BLaER1 treated with 17β-estradiol and CSF1 and Interleukin-3, amounts not matched to agents 10 nM and 100 nM (cell line): Measurements from ENCODE around the gene FAM174B.

ENCODE experiments used
- H3K27ac ChIP-seq, 11 experiments: shearing (Covaris generic); formaldehyde crosslinking; 2 replicates each; pipeline ENCODE4 v1.8.1; 2022
- H3K27me3 ChIP-seq, 11 experiments: shearing (Covaris generic); formaldehyde crosslinking; 2 replicates each; pipeline ENCODE4 v1.8.1; 2022
- H3K36me3 ChIP-seq, 11 experiments: shearing (Covaris generic); formaldehyde crosslinking; 2 replicates each; pipeline ENCODE4 v1.8.1; 2022
- H3K4me1 ChIP-seq, 10 experiments: shearing (Covaris generic); formaldehyde crosslinking; 2 replicates each; pipeline ENCODE4 v1.8.1; 2022
- H3K4me2 ChIP-seq, 11 experiments: shearing (Covaris generic); formaldehyde crosslinking; 2 replicates each; pipeline ENCODE4 v1.8.1; 2022
- H3K4me3 ChIP-seq, 10 experiments: shearing (Covaris generic); formaldehyde crosslinking; 2 replicates each; pipeline ENCODE4 v1.8.1; 2022
- H3K9ac ChIP-seq, 11 experiments: shearing (Covaris generic); formaldehyde crosslinking; 2 replicates each; pipeline ENCODE4 v1.8.1; 2022
- H3K9me3 ChIP-seq, 11 experiments: shearing (Covaris generic); formaldehyde crosslinking; replicated peaks in 1 of 11; 2 replicates each; pipeline ENCODE4 v1.8.1; 2022
- H4K20me1 ChIP-seq, 11 experiments: shearing (Covaris generic); formaldehyde crosslinking; 2 replicates each; pipeline ENCODE4 v1.8.1; 2022
- Cebpa-rat ChIP-seq, 11 experiments: shearing (Covaris generic); IDR thresholded peaks; 2 replicates each; pipeline ENCODE4 v1.8.1; 2022

Gene FAM174B

DNA sequence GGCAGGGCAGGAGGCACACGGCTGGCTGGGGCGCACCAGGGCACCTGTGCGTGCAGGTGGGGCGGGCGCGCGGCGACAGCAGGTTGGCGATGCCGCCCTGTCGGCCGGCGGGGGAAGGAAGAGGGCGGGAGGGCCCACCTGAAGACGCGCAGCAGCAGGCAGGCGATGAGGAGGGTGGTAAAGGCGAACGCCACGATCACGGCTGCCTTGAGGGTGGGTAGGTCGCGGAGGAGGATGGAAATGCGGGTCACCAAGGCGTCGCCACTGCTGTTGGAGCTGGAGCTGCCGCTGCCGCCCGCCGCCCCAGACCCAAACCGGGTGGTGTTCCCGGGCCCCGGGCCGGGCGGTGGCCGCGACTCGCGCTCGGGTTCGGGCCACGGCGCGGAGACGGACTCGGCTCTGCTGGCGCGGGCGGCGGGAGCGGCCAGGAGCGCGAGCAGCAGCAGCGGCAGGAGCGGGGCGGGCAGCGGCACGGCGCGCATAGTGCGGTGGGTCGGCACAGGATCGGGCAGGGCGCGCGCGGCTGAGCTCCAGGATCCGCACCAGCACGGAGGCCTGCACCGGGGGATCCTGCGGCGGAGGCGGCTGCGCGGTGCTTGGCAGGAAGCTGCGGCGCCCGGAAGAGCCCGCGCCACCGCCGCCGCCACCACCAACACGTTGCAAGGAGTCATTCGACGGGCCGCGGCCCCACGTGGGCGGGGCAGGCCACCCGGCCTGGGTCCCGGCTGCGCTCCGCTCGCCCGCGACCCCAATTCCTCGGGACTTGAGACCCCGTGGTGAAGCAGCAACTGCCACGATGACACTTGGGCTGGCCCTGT, at the start of gene FAM174B:
TSS of gene FAM174B (minus strand) at position 598 of the 818 bp plus-strand sequence.
- Histone ChIP-seq H3K9me3 (peaks cover 17 to 36% (median 31%) of the 10 kb centered on the region in 11 experiments), H3K4me3 (peak within 1 kb of the TSS; percentile 15 to 64 (median 48); a peak in 17 of 20 replicates), H3K36me3 (no peaks in the 10 kb centered on the region), H3K27me3 (peaks cover 36 to 57% (median 42%) of the 10 kb centered on the region in 11 experiments), H3K9ac (no peak within 1 kb of the TSS), H3K4me1 (peaks cover 0 to 6% (median 0%) of the 10 kb centered on the region in 10 experiments; a peak in 3 of 20 replicates), H3K4me2 (peak within 1 kb of the TSS; percentile 54 to 73 (median 66)), H4K20me1 (no peaks in the 10 kb centered on the region), H3K27ac (no peak within 1 kb of the TSS)
- TF ChIP-seq Cebpa-rat (IDR thresholded peaks at IDR 0.05), result no peak

DNA sequence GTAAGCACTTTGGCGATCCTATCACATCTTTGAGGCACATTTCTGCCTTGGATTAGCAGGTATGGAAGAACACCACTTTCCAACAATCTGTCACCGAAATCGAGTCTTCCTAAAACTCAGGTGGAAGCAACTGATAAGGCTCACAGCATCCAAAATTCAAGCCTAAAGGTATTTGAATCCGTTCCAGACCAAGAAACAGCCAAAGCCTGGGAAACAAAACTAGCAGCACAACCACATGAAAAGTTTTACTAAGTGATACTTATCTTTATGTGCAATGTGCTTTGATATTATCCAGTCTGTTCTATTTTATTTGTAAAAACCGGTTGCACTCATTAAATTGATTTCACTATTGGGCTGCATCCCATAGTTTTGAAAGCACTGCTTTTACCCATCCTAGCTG, 40.5 kb upstream of the FAM174B start:
- peaks cover 16 to 26% (median 17%) of the 10 kb centered on the region in 11 experiments for H3K9me3 ChIP-seq
- no peak overlapping the region for H3K4me2 ChIP-seq
- no peak for TF ChIP-seq Cebpa-rat (IDR thresholded peaks at IDR 0.05)
- no peak overlapping the region for H3K4me3 ChIP-seq
- H3K4me1 ChIP-seq, result peaks cover 0 to 8% (median 3%) of the 10 kb centered on the region in 10 experiments; a peak in 5 of 20 replicates
- H3K36me3 ChIP-seq, result no peaks in the 10 kb centered on the region
- no peak overlapping the region for H3K9ac ChIP-seq
- H4K20me1 ChIP-seq, result no peaks in the 10 kb centered on the region
- no peak overlapping the region for H3K27ac ChIP-seq
- no peaks in the 10 kb centered on the region for H3K27me3 ChIP-seq

DNA sequence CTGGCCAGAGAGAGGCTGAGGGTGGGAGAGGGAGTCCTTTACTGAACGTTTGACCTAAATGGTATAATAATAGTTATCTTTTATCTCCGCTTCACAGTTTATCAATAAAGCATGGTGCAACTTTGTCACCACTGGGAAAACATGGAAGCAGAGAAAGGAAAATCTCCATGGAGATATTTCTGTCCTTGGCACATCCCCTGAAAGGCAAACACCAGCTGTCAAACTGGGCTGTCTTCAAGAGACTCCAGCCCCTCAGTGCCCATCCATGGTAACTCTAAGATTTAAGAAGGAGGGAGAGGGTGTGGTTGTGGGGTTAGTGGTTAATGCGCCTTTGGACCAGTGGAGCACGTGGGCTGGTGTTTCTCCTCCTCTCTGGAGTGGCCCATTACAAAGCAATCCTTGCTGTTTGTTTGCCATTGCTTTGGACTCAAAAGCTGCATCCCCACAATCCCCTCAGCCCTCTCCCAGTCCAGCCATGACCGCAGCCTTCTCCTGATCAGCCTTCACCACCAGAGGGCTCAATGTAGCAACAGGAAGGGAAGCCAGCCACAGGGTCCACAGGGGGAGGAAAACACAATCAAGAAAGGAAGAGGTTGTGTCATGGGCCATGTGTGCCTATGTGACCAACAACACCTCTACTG, 38.2 kb upstream of the FAM174B start:
- no peak overlapping the region for H3K9ac ChIP-seq
- no peak for TF ChIP-seq Cebpa-rat (IDR thresholded peaks at IDR 0.05)
- peaks cover 0 to 8% (median 3%) of the 10 kb centered on the region in 10 experiments; a peak in 5 of 20 replicates for H3K4me1 ChIP-seq
- H3K4me2 ChIP-seq, result peak overlapping the region in 6 of 11 experiments; percentile 8 to 36 (median 22); a peak in 8 of 22 replicates
- no peak overlapping the region for H3K27ac ChIP-seq
- H4K20me1 ChIP-seq, result no peaks in the 10 kb centered on the region
- peaks cover 20 to 30% (median 23%) of the 10 kb centered on the region in 11 experiments for H3K9me3 ChIP-seq
- H3K27me3 ChIP-seq, result no peaks in the 10 kb centered on the region
- H3K4me3 ChIP-seq, result no peak overlapping the region
- H3K36me3 ChIP-seq, result peaks cover 0 to 4% (median 0%) of the 10 kb centered on the region in 11 experiments; a peak in 1 of 22 replicates

DNA sequence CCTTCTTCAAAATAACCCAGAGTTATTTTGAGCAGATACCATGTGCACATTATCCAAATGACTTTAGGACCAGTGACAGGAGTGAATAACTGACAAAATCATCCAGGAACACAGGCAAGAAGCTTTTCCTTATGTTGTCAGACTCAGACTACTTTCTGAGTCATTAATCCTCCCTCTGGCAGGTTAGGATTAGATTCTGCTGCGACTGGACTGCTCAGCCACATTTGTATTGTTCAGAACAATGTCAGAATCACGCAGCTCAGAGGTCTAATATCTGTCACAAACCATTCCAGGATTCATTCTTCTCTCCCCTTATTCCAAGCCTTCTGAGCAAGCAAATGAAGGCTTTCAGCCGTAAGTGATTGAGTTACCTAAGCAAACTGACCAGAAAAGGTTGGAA, 34.8 kb upstream of the FAM174B start:
- Histone ChIP-seq H3K36me3 (peaks cover 0 to 5% (median 0%) of the 10 kb centered on the region in 11 experiments; a peak in 1 of 22 replicates), H3K4me1 (peaks cover 0 to 8% (median 3%) of the 10 kb centered on the region in 10 experiments; a peak in 5 of 20 replicates), H3K9ac (no peak overlapping the region), H3K9me3 (peaks cover 23 to 31% (median 28%) of the 10 kb centered on the region in 11 experiments), H3K4me2 (no peak overlapping the region), H3K4me3 (no peak overlapping the region), H4K20me1 (no peaks in the 10 kb centered on the region), H3K27ac (no peak overlapping the region), H3K27me3 (no peaks in the 10 kb centered on the region)
- TF ChIP-seq Cebpa-rat (IDR thresholded peaks at IDR 0.05), result no peak

DNA sequence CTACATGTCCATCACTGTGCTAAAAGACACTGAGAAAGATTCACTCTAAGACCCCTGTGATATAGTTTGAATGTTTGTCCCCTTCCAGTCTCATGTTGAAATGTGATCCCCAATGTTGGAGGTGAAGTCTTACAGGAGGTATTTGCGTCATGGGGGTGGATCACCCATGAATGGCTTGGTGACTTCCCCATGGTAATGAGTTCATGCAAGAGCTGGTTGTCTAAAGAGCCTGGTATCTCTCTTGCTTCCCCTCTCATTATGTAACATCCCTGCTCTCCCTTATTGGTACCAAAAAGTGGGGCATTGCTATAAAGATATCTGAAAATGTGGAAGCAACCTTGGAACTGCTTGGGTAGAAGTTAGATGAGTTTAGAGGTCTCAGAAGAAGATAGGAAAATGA, 32.2 kb upstream of the FAM174B start:
- no peaks in the 10 kb centered on the region for H4K20me1 ChIP-seq

DNA sequence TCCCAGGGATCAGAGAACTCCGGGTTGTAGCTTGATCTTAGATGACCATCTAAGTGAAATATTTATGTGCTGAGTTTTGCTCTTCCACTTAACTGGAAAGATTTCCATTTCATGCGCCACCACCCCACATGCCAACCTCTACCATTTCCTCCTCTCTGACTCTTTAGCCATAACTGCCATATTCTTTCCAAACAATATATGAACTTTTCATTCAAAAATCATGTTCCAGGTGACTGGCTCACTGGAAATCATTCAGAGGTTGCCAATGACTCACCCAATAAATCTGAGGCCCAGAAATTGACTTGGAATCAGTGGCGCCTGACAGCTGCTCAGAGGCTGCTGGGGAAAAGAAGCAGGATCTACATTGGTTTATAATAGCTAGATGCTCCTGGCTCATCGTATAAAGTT, 31.6 kb upstream of the FAM174B start:
- Histone ChIP-seq H3K9me3 (peaks cover 23 to 31% (median 28%) of the 10 kb centered on the region in 11 experiments), H3K36me3 (peaks cover 0 to 5% (median 0%) of the 10 kb centered on the region in 11 experiments; a peak in 1 of 22 replicates), H3K27me3 (no peaks in the 10 kb centered on the region), H3K4me1 (no peaks in the 10 kb centered on the region), H3K4me3 (no peak overlapping the region), H4K20me1 (no peaks in the 10 kb centered on the region), H3K4me2 (no peak overlapping the region), H3K27ac (no peak overlapping the region), H3K9ac (no peak overlapping the region)
- no peak for TF ChIP-seq Cebpa-rat (IDR thresholded peaks at IDR 0.05)

More for the DNA sequence above, 32.2 kb upstream of the FAM174B start:
- no peak overlapping the region for H3K27ac ChIP-seq
- H3K9ac ChIP-seq, result no peak overlapping the region
- no peaks in the 10 kb centered on the region for H3K27me3 ChIP-seq
- no peak overlapping the region for H3K4me3 ChIP-seq
- H3K4me1 ChIP-seq, result no peaks in the 10 kb centered on the region
- no peak overlapping the region for H3K4me2 ChIP-seq
- no peak for TF ChIP-seq Cebpa-rat (IDR thresholded peaks at IDR 0.05)
- peaks cover 23 to 31% (median 28%) of the 10 kb centered on the region in 11 experiments for H3K9me3 ChIP-seq
- H3K36me3 ChIP-seq, result peaks cover 0 to 5% (median 0%) of the 10 kb centered on the region in 11 experiments; a peak in 1 of 22 replicates

DNA sequence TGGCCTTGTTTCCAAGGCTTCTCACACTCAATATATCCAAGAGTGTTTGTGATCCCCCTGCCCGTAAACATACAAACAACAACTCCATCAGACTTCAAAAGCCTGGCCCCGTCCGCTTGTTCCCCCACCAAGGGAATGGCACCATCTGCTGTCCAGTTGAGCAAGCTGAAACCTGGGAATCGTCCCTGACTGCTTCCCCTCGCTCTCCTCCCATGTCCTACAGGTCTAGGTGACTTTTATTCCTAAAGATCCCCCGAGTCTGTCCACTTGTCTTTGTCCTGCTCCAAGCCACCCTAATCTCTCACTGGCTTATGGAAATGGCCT, 27.9 kb upstream of the FAM174B start:
- H4K20me1 ChIP-seq, result no peaks in the 10 kb centered on the region
- no peak for TF ChIP-seq Cebpa-rat (IDR thresholded peaks at IDR 0.05)
- no peak overlapping the region for H3K4me2 ChIP-seq
- H3K9ac ChIP-seq, result no peak overlapping the region
- no peak overlapping the region for H3K4me3 ChIP-seq
- H3K27me3 ChIP-seq, result no peaks in the 10 kb centered on the region
- H3K27ac ChIP-seq, result no peak overlapping the region
- peaks cover 0 to 12% (median 2%) of the 10 kb centered on the region in 10 experiments; a peak in 7 of 20 replicates for H3K4me1 ChIP-seq
- no peaks in the 10 kb centered on the region for H3K36me3 ChIP-seq
- H3K9me3 ChIP-seq, result peaks cover 4 to 12% (median 6%) of the 10 kb centered on the region in 11 experiments

DNA sequence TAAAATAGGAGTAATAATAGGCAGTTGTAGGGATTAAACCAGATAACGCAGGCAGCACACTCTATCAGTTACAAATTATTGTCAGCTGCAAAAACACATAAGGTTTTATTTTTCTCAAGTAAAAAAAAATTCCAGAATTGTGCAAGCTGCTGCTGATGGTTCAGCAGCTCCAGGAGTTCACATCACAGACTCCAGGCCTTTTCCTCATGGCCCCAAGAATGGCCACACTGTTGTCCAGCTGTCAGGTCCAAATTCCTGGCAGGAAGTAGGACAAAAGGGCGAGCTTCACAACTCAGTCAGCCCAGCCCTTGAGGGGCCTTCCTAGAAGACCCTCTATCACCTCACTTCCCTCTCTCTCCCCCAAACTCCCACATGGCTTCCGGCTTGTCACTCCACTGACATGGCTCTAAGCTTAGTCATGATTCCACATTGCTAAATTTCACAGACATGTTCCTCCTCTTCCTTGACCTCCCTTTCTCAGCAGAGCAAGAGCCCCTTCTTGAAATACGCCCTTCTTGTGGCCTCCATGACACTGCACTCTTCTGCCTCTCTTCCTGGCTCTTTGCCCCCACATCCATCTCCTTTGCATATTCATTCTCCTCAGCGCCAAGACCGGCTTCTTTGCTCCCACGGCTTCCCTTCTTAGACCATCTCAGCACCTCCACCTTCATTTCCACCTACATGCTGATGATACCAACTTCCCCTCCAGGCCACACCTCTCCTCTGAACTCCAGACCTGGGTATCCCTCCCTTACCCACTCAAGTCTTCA, 27.4 kb upstream of the FAM174B start:
- no peaks in the 10 kb centered on the region for H3K27me3 ChIP-seq
- peaks cover 0 to 15% (median 2%) of the 10 kb centered on the region in 10 experiments; a peak in 7 of 20 replicates for H3K4me1 ChIP-seq
- H3K4me3 ChIP-seq, result no peak overlapping the region
- no peak overlapping the region for H3K27ac ChIP-seq
- no peak overlapping the region for H3K9ac ChIP-seq
- no peaks in the 10 kb centered on the region for H4K20me1 ChIP-seq
- H3K36me3 ChIP-seq, result no peaks in the 10 kb centered on the region
- H3K4me2 ChIP-seq, result no peak overlapping the region
- H3K9me3 ChIP-seq, result peaks cover 0 to 6% (median under 1%) of the 10 kb centered on the region in 11 experiments; a peak in 13 of 22 replicates
- TF ChIP-seq Cebpa-rat (IDR thresholded peaks at IDR 0.05), result no peak
